ENCODE measurements around the gene HEG1.

The HEG1 gene

GRCh38 chr3:124998247-124998630 lies 57.6 kb downstream of the HEG1 start:
- Histone ChIP-seq H3K27me3 (replicated peaks; ENCODE audit: insufficient read depth, low read length) (no peaks in the 10 kb centered on the region), H3K27ac (ENCODE audit: low read length) (no peak overlapping the region)

GRCh38 chr3:124997303-124998246 lies 58.2 kb downstream of the HEG1 start:
- TF ChIP-seq EZH2phosphoT487 (IDR thresholded peaks at IDR 0.05; ENCODE audit: low read length) (no peak), CTCF (IDR thresholded peaks at IDR 0.05; ENCODE audit: low read length) (no peak), EZH2 (optimal IDR thresholded peaks at IDR 0.05; ENCODE audit: low read depth, low read length) (no peak)
- Histone ChIP-seq H3K4me3 (ENCODE audit: low read length) (no peak overlapping the region), H3K9ac (ENCODE audit: low read length) (no peak overlapping the region), H3K4me1 (ENCODE audit: low read length) (peaks cover 5% of the 10 kb centered on the region; the same call in 1 of the 2 replicates), H2AFZ (ENCODE audit: low read length) (no peak overlapping the region), H3K9me3 (replicated peaks; ENCODE audit: insufficient read depth, low read length) (no peaks in the 10 kb centered on the region), H3K27ac (ENCODE audit: low read length) (no peak overlapping the region), H3K27me3 (replicated peaks; ENCODE audit: insufficient read depth, low read length) (no peaks in the 10 kb centered on the region), H3K4me2 (ENCODE audit: low read depth, low read length) (no peak overlapping the region), H3F3A (ENCODE audit: insufficient read depth, low read length) (0 out of 2 replicates have a peak, but pooled peaks cover 5% of the 10 kb centered on the region), H4K20me1 (ENCODE audit: insufficient read depth, low read length) (no peaks in the 10 kb centered on the region), H3K36me3 (replicated peaks; ENCODE audit: insufficient read depth, low read length) (no peaks in the 10 kb centered on the region), H3K79me2 (ENCODE audit: low read length) (no peaks in the 10 kb centered on the region), H3K9me2 (replicated peaks; ENCODE audit: insufficient read depth, low read length) (no peaks in the 10 kb centered on the region)
- no peak for DNase-seq

More at GRCh38 chr3:124998247-124998630, 57.6 kb downstream of the HEG1 start:
- TF ChIP-seq CTCF (IDR thresholded peaks at IDR 0.05; ENCODE audit: low read length) (no peak), EZH2 (optimal IDR thresholded peaks at IDR 0.05; ENCODE audit: low read depth, low read length) (no peak), EZH2phosphoT487 (IDR thresholded peaks at IDR 0.05; ENCODE audit: low read length) (no peak)
- H3K4me2 ChIP-seq (ENCODE audit: low read depth, low read length): no peak overlapping the region
- H3K9ac ChIP-seq (ENCODE audit: low read length): no peak overlapping the region
- H4K20me1 ChIP-seq (ENCODE audit: insufficient read depth, low read length): no peaks in the 10 kb centered on the region
- peaks cover 5% of the 10 kb centered on the region; the same call in 1 of the 2 replicates for H3K4me1 ChIP-seq (ENCODE audit: low read length)
- H3F3A ChIP-seq (ENCODE audit: insufficient read depth, low read length): 0 out of 2 replicates have a peak, but pooled peaks cover 5% of the 10 kb centered on the region
- H2AFZ ChIP-seq (ENCODE audit: low read length): no peak overlapping the region
- H3K9me2 ChIP-seq (replicated peaks; ENCODE audit: insufficient read depth, low read length): no peaks in the 10 kb centered on the region
- H3K79me2 ChIP-seq (ENCODE audit: low read length): no peaks in the 10 kb centered on the region
- H3K4me3 ChIP-seq (ENCODE audit: low read length): no peak overlapping the region
- H3K36me3 ChIP-seq (replicated peaks; ENCODE audit: insufficient read depth, low read length): no peaks in the 10 kb centered on the region
- no peaks in the 10 kb centered on the region for H3K9me3 ChIP-seq (replicated peaks; ENCODE audit: insufficient read depth, low read length)
- no peak for DNase-seq

- DNase-seq: peak; percentile 79
- H3F3A ChIP-seq (ENCODE audit: insufficient read depth, low read length): 0 out of 2 replicates have a peak, but pooled peaks cover 5% of the 10 kb centered on the region
- H3K4me1 ChIP-seq (ENCODE audit: low read length): peaks cover 5% of the 10 kb centered on the region; the same call in 1 of the 2 replicates
- no peaks in the 10 kb centered on the region for H4K20me1 ChIP-seq (ENCODE audit: insufficient read depth, low read length)
- no peaks in the 10 kb centered on the region for H3K79me2 ChIP-seq (ENCODE audit: low read length)
- no peaks in the 10 kb centered on the region for H3K36me3 ChIP-seq (replicated peaks; ENCODE audit: insufficient read depth, low read length)
- peak overlapping the region; percentile 38 for H3K4me2 ChIP-seq (ENCODE audit: low read depth, low read length)
- peak overlapping the region; percentile 47; the same call in 1 of the 2 replicates for H3K27ac ChIP-seq (ENCODE audit: low read length)
- TF ChIP-seq EZH2phosphoT487 (IDR thresholded peaks at IDR 0.05; ENCODE audit: low read length) (no peak), EZH2 (optimal IDR thresholded peaks at IDR 0.05; ENCODE audit: low read depth, low read length) (no peak), CTCF (IDR thresholded peaks at IDR 0.05; ENCODE audit: low read length) (peak; percentile 86)
- no peaks in the 10 kb centered on the region for H3K27me3 ChIP-seq (replicated peaks; ENCODE audit: insufficient read depth, low read length)
- H3K4me3 ChIP-seq (ENCODE audit: low read length): peak overlapping the region; percentile 14; the same call in 1 of the 2 replicates
- peak overlapping the region; percentile 53 for H2AFZ ChIP-seq (ENCODE audit: low read length)
- H3K9me2 ChIP-seq (replicated peaks; ENCODE audit: insufficient read depth, low read length): no peaks in the 10 kb centered on the region
- 0 out of 2 replicates have a peak overlapping the region, but pooled peaks have one; percentile 5 for H3K9ac ChIP-seq (ENCODE audit: low read length)
- H3K9me3 ChIP-seq (replicated peaks; ENCODE audit: insufficient read depth, low read length): no peaks in the 10 kb centered on the region
Measured at GRCh38 chr3:124995460-124995994, 60.3 kb downstream of the HEG1 start.
